RPMI7951 (cell line): ENCODE measurements around the gene TXNDC15. TPM values are rescaled to one million over a fixed set of nuclear protein-coding genes. Genes with fewer than 3 reads are reported as not detected.
"Not testable (repeated sequence)": the region's sequence is repeated elsewhere in the genome, so short reads cannot be mapped to it uniquely, and the experiment has no call there.

Experiments
- DNase-seq: peaks from one replicate; pipeline ENCODE4 v3.0.0-alpha.2; 2012; ENCODE audit warnings: low read depth
- total RNA-seq: library from RNA; depleted of rRNA; stranded (reverse); fragments of >200 nt; shearing (Covaris generic); gene quantifications from 2 replicates; pipeline ENCODE4 v1.2.3, GENCODE V29; 2014

Gene TXNDC15
- total RNA-seq, 1 experiment from 2014 or later: 104 TPM

GRCh38 chr5:134877159-134877558 lies 3.0 kb downstream of the TXNDC15 start:
- no peak for DNase-seq

- DNase-seq: no peak
Observed at GRCh38 chr5:134878403-134878802, 4.2 kb downstream of the TXNDC15 start.

GRCh38 chr5:134879456-134879855 lies 5.3 kb downstream of the TXNDC15 start:
- DNase-seq: no peak

GRCh38 chr5:134880937-134881336 lies 6.8 kb downstream of the TXNDC15 start:
- DNase-seq: not testable (repeated sequence)

- DNase-seq: not testable (repeated sequence)
Observed at GRCh38 chr5:134881711-134882110, 7.5 kb downstream of the TXNDC15 start.

- DNase-seq: no peak
Observed at GRCh38 chr5:134887593-134888159, 13.5 kb downstream of the TXNDC15 start.

GRCh38 chr5:134889335-134889734 lies 15.2 kb downstream of the TXNDC15 start:
- DNase-seq: no peak

GRCh38 chr5:134891473-134891872 lies 17.3 kb downstream of the TXNDC15 start:
- no peak for DNase-seq

GRCh38 chr5:134892282-134892681 lies 18.1 kb downstream of the TXNDC15 start:
- DNase-seq: no peak

- no peak for DNase-seq
Observed at GRCh38 chr5:134892926-134893325, 18.8 kb downstream of the TXNDC15 start.

- no peak for DNase-seq
Observed at GRCh38 chr5:134893748-134894505, 19.8 kb downstream of the TXNDC15 start.

GRCh38 chr5:134902071-134902801 lies 28.1 kb downstream of the TXNDC15 start:
- DNase-seq: no peak

- peak; percentile 84 for DNase-seq
Observed at GRCh38 chr5:134904610-134905245, 30.6 kb downstream of the TXNDC15 start, which contains the start of gene PCBD2. PCBD2 (plus strand) TSS chr5:134905131; CDS start chr5:134905140, 9 bp downstream.

- DNase-seq: peak; percentile 68
Observed at GRCh38 chr5:134905246-134905996, 31.2 kb downstream of the TXNDC15 start.

- DNase-seq: no peak
Observed at GRCh38 chr5:134906811-134907210, 32.6 kb downstream of the TXNDC15 start.

GRCh38 chr5:134910752-134911151 lies 36.6 kb downstream of the TXNDC15 start:
- not testable (repeated sequence) for DNase-seq

GRCh38 chr5:134911285-134912206 lies 37.4 kb downstream of the TXNDC15 start:
- DNase-seq: peak; percentile 8

- DNase-seq: no peak
Observed at GRCh38 chr5:134913254-134913653, 39.1 kb downstream of the TXNDC15 start.

GRCh38 chr5:134913795-134914194 lies 39.6 kb downstream of the TXNDC15 start:
- no peak for DNase-seq
